T-helper 1 cell treated with Interleukin-12 subunit alpha and Interleukin-12 subunit beta and Interleukin-4 antibody, amounts not matched to agents 30 μg/mL and 1 μg/mL, for 36 hours (primary cell): ENCODE results near the gene MX2.

Experiments used
- H3K27ac Mint-ChIP-seq: one replicate; pipeline ENCODE4 v1.8.0; 2021; ENCODE audit warnings: mild to moderate bottlenecking, mixed read lengths
- H3K27me3 Mint-ChIP-seq: one replicate; pipeline ENCODE4 v1.8.0; 2021; ENCODE audit warnings: low read depth, mixed read lengths
- H3K36me3 Mint-ChIP-seq: one replicate; pipeline ENCODE4 v1.8.0; 2021; ENCODE audit warnings: low read depth, mixed read lengths
- H3K4me1 Mint-ChIP-seq: one replicate; pipeline ENCODE4 v1.8.0; 2021; ENCODE audit warnings: low read depth, mixed read lengths
- H3K4me3 Mint-ChIP-seq: one replicate; pipeline ENCODE4 v1.8.0; 2021; ENCODE audit warnings: mild to moderate bottlenecking, moderate library complexity, mixed read lengths
- H3K9me3 Mint-ChIP-seq: one replicate; pipeline ENCODE4 v1.8.0; 2021; ENCODE audit warnings: mixed read lengths

The MX2 gene

GRCh38 chr21:41451753-41452676, 90.2 kb downstream of the MX2 start:
- Mint-ChIP-seq H3K4me3 (no peak overlapping the region), H3K27ac (no peak overlapping the region), H3K4me1 (peaks cover 6% of the 10 kb centered on the region), H3K36me3 (peaks cover 53% of the 10 kb centered on the region), H3K9me3 (no peaks in the 10 kb centered on the region), H3K27me3 (no peaks in the 10 kb centered on the region)

GRCh38 chr21:41453198-41453597, 91.4 kb downstream of the MX2 start:
- peaks cover 53% of the 10 kb centered on the region for H3K36me3 Mint-ChIP-seq
- H3K4me3 Mint-ChIP-seq = no peak overlapping the region
- peaks cover 6% of the 10 kb centered on the region for H3K4me1 Mint-ChIP-seq
- H3K9me3 Mint-ChIP-seq = no peaks in the 10 kb centered on the region
- no peak overlapping the region for H3K27ac Mint-ChIP-seq
- H3K27me3 Mint-ChIP-seq = no peaks in the 10 kb centered on the region

DNA sequence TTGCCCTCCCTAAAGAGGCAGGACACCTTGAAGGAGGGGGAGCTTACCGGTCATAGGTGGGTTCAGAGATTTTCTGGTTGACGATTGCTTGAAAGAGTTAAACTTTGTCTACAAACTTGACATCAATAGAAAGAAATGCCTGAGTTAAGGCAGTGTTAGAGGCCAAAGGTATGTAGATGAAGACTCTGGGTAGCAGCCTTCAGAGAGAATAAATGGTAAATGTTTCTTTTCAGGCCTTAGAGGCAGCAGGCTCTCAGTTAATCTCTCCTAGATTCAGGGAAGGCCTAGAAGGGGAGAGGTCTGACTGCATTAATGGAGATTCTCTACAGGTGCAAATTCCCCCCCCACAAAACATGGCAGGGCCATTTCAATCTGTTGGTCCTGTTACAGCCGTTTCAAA, 91.9 kb downstream of the MX2 start:
- H3K27ac Mint-ChIP-seq = no peak overlapping the region
- peaks cover 53% of the 10 kb centered on the region for H3K36me3 Mint-ChIP-seq
- H3K4me1 Mint-ChIP-seq = peaks cover 6% of the 10 kb centered on the region

DNA sequence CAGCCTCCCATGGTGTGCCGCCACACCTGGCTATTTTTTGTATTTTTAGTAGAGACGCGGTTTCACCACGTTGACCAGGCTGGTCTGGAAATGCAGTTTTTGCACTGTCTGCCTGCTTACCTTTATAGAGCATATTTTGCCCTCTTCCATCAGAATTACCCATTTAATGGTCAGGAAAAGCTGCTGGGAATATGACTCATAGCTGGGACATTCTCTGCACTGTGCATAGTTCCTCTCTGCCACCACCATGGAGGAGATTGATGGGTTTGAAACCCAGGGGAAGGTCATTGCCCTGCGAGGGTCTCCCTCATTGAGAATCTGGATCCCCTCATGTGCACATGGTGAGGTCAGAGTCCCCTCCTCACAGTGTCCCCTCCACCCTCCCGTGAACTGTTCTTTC, 96.3 kb downstream of the MX2 start:
- Mint-ChIP-seq H3K36me3 (peaks cover 55% of the 10 kb centered on the region), H3K4me1 (peaks cover 13% of the 10 kb centered on the region), H3K27me3 (no peaks in the 10 kb centered on the region), H3K4me3 (no peak overlapping the region), H3K27ac (no peak overlapping the region), H3K9me3 (no peaks in the 10 kb centered on the region)

More for the DNA sequence above, 91.9 kb downstream of the MX2 start:
- H3K27me3 Mint-ChIP-seq = no peaks in the 10 kb centered on the region
- H3K4me3 Mint-ChIP-seq = no peak overlapping the region
- H3K9me3 Mint-ChIP-seq = no peaks in the 10 kb centered on the region

DNA sequence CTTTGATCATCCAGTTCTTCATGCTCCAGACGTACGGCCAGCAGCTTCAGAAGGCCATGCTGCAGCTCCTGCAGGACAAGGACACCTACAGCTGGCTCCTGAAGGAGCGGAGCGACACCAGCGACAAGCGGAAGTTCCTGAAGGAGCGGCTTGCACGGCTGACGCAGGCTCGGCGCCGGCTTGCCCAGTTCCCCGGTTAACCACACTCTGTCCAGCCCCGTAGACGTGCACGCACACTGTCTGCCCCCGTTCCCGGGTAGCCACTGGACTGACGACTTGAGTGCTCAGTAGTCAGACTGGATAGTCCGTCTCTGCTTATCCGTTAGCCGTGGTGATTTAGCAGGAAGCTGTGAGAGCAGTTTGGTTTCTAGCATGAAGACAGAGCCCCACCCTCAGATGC, 96.7 kb downstream of the MX2 start:
- H3K27ac Mint-ChIP-seq = no peak overlapping the region
- H3K27me3 Mint-ChIP-seq = no peaks in the 10 kb centered on the region
- H3K9me3 Mint-ChIP-seq = no peaks in the 10 kb centered on the region
- peaks cover 52% of the 10 kb centered on the region for H3K36me3 Mint-ChIP-seq
- no peak overlapping the region for H3K4me3 Mint-ChIP-seq
- peaks cover 13% of the 10 kb centered on the region for H3K4me1 Mint-ChIP-seq
